Loucy (cell line): Measurements from ENCODE around the gene PLEKHA6.

Source experiments
- H2AFZ ChIP-seq: fragments of 200-600 bp; sonication (generic); 2 replicates; pipeline ENCODE4 v1.6.0; 2016; ENCODE audit warnings: antibody characterized with exemption, mild to moderate bottlenecking, low read length, moderate library complexity
- H3F3A ChIP-seq: fragments of 200-600 bp; 2 replicates; pipeline ENCODE4 v1.6.0; 2016; ENCODE audit warnings: antibody characterized with exemption, low read depth, mild to moderate bottlenecking
- H3K27me3 ChIP-seq: fragments of 200-600 bp; sonication (generic); 2 replicates; pipeline ENCODE4 v1.6.1; 2014; ENCODE audit warnings: low read length, mild to moderate bottlenecking; ENCODE audit not compliant: insufficient read depth, poor library complexity, severe bottlenecking
- H3K36me3 ChIP-seq: fragments of 200-600 bp; sonication (generic); 2 replicates; pipeline ENCODE4 v1.6.1; 2016; ENCODE audit warnings: low read length; ENCODE audit not compliant: insufficient read depth
- H3K4me1 ChIP-seq: fragments of 200-600 bp; sonication (generic); 2 replicates; pipeline ENCODE4 v1.5.1; 2014; ENCODE audit warnings: low read length, mild to moderate bottlenecking; ENCODE audit not compliant: insufficient read depth, poor library complexity, severe bottlenecking
- H3K4me2 ChIP-seq: fragments of 200-600 bp; sonication (generic); 2 replicates; pipeline ENCODE4 v1.6.0; 2014; ENCODE audit warnings: antibody characterized with exemption, low read length, low read depth, mild to moderate bottlenecking; ENCODE audit not compliant: poor library complexity, severe bottlenecking
- H3K4me3 ChIP-seq: fragments of 200-600 bp; sonication (generic); 2 replicates; pipeline ENCODE4 v1.5.1; 2014; ENCODE audit warnings: low read length, mild to moderate bottlenecking, mixed read lengths; ENCODE audit not compliant: poor library complexity, severe bottlenecking
- H3K79me2 ChIP-seq: fragments of 200-600 bp; sonication (generic); 2 replicates; pipeline ENCODE4 v1.6.1; 2014; ENCODE audit warnings: low read length; ENCODE audit not compliant: insufficient read depth
- H3K9ac ChIP-seq: fragments of 200-600 bp; sonication (generic); 2 replicates; pipeline ENCODE4 v1.6.0; 2014; ENCODE audit warnings: mild to moderate bottlenecking, low read depth, low read length, moderate library complexity; ENCODE audit not compliant: poor library complexity, severe bottlenecking
- H3K9me2 ChIP-seq: fragments of 200-600 bp; sonication (generic); replicated peaks from 2 replicates; pipeline ENCODE4 v1.6.1; 2016; ENCODE audit warnings: low read depth, low read length, mixed read lengths
- H3K9me3 ChIP-seq: fragments of 200-600 bp; sonication (generic); 2 replicates; pipeline ENCODE4 v1.6.1; 2014; ENCODE audit warnings: mild to moderate bottlenecking, antibody characterized with exemption, low read length, low read depth; ENCODE audit not compliant: insufficient read depth
- H4K20me1 ChIP-seq: fragments of 200-600 bp; sonication (generic); 2 replicates; pipeline ENCODE4 v1.6.0; 2014; ENCODE audit warnings: antibody characterized with exemption, low read length, mild to moderate bottlenecking; ENCODE audit not compliant: insufficient read depth, poor library complexity, severe bottlenecking
- EZH2phosphoT487 ChIP-seq: fragments of 200-600 bp; IDR thresholded peaks from 2 replicates; pipeline ENCODE4 v1.6.1; 2018; ENCODE audit warnings: antibody characterized with exemption, mild to moderate bottlenecking, moderate library complexity, borderline replicate concordance
- TF ChIP-seq, protein P1 (sequence below): fragments of 200-600 bp; sonication (generic); conservative IDR thresholded peaks from 2 replicates; pipeline ENCODE4 v1.5.1; 2014; ENCODE audit warnings: mild to moderate bottlenecking, antibody characterized with exemption, low read length

Gene PLEKHA6

DNA sequence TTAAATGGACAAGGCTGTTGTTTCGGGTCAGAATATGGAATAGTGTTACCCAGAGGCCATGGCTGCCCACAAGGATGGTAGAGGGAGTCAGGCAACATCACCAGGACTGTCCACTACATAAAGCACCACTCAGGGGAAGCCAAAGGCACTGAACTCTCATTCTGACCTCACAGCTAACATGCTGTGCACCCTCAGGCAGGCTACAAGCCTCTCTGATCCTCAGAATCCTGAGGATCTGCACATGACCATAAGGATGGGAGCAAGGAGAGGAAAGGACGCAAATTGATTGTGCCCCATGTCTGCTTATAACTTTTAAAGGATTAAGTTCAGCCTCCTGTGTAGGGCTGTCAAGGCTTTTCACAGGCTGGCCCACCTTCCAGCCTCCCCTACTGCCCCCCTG, 38.7 kb downstream of the PLEKHA6 start:
- Histone ChIP-seq H3K4me3 (no peak overlapping the region), H3K36me3 (no peaks in the 10 kb centered on the region), H3K9me2 (no peaks in the 10 kb centered on the region), H3K4me2 (no peak overlapping the region), H3F3A (no peaks in the 10 kb centered on the region), H3K27me3 (no peaks in the 10 kb centered on the region), H3K79me2 (no peaks in the 10 kb centered on the region), H4K20me1 (no peaks in the 10 kb centered on the region), H3K9me3 (no peaks in the 10 kb centered on the region), H2AFZ (no peak overlapping the region), H3K4me1 (no peaks in the 10 kb centered on the region), H3K9ac (no peak overlapping the region)
- TF ChIP-seq EZH2phosphoT487: no peak
- TF ChIP-seq, protein P1, sequence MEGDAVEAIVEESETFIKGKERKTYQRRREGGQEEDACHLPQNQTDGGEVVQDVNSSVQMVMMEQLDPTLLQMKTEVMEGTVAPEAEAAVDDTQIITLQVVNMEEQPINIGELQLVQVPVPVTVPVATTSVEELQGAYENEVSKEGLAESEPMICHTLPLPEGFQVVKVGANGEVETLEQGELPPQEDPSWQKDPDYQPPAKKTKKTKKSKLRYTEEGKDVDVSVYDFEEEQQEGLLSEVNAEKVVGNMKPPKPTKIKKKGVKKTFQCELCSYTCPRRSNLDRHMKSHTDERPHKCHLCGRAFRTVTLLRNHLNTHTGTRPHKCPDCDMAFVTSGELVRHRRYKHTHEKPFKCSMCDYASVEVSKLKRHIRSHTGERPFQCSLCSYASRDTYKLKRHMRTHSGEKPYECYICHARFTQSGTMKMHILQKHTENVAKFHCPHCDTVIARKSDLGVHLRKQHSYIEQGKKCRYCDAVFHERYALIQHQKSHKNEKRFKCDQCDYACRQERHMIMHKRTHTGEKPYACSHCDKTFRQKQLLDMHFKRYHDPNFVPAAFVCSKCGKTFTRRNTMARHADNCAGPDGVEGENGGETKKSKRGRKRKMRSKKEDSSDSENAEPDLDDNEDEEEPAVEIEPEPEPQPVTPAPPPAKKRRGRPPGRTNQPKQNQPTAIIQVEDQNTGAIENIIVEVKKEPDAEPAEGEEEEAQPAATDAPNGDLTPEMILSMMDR: no peak

- Histone ChIP-seq H3K4me2 (no peak overlapping the region), H3K9ac (no peak overlapping the region), H3F3A (no peaks in the 10 kb centered on the region), H2AFZ (no peak overlapping the region), H3K79me2 (no peaks in the 10 kb centered on the region), H4K20me1 (no peaks in the 10 kb centered on the region), H3K4me1 (no peaks in the 10 kb centered on the region), H3K9me2 (no peaks in the 10 kb centered on the region), H3K27me3 (no peaks in the 10 kb centered on the region), H3K36me3 (no peaks in the 10 kb centered on the region), H3K4me3 (no peak overlapping the region), H3K9me3 (no peaks in the 10 kb centered on the region)
- no peak for TF ChIP-seq EZH2phosphoT487
- TF ChIP-seq, protein P1: no peak
Measured at GRCh38 chr1:204320382-204320804, 39.3 kb downstream of the PLEKHA6 start.

- Histone ChIP-seq H3K4me1 (no peaks in the 10 kb centered on the region), H2AFZ (no peak overlapping the region), H3K4me3 (no peak overlapping the region), H3F3A (no peaks in the 10 kb centered on the region), H3K79me2 (no peaks in the 10 kb centered on the region), H3K4me2 (no peak overlapping the region), H3K9me3 (no peaks in the 10 kb centered on the region), H4K20me1 (no peaks in the 10 kb centered on the region), H3K9me2 (no peaks in the 10 kb centered on the region), H3K36me3 (no peaks in the 10 kb centered on the region), H3K9ac (no peak overlapping the region), H3K27me3 (no peaks in the 10 kb centered on the region)
- TF ChIP-seq EZH2phosphoT487: no peak
- TF ChIP-seq, protein P1: no peak
Measured at GRCh38 chr1:204319462-204319861, 40.3 kb downstream of the PLEKHA6 start.
